ENCODE results near the gene MARK1.

The MARK1 gene

GRCh38 chr1:220703305-220703704 lies 175.4 kb downstream of the MARK1 start:
- DNase-seq (ENCODE audit: extremely low spot score, insufficient read length, low read depth) = no peak
- FAIRE-seq = no peak

DNA sequence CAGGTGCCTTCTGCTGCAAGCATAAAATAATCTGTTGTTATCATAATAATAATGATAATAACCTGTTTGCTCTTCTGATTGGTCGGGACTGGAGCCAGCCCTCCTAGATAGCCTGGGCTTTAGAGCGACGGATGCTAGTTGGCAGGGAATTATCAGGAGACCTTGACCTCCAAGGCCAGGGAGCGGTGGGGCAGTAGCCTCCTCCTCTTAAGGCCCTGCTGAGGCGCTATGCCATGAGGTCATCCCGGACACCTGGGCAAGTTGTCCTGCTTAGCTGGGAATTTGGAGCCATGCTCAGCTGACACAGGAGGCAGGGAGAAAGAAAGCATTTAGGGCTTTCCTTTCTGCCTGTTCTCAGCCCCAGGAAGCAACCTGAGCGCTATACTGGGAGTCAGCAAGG lies 177.8 kb downstream of the MARK1 start:
- FAIRE-seq = no peak

GRCh38 chr1:220706480-220706879 lies 178.5 kb downstream of the MARK1 start:
- no peak for FAIRE-seq

More for the DNA sequence above, 177.8 kb downstream of the MARK1 start:
- DNase-seq (ENCODE audit: extremely low spot score, insufficient read length, low read depth) = no peak

DNA sequence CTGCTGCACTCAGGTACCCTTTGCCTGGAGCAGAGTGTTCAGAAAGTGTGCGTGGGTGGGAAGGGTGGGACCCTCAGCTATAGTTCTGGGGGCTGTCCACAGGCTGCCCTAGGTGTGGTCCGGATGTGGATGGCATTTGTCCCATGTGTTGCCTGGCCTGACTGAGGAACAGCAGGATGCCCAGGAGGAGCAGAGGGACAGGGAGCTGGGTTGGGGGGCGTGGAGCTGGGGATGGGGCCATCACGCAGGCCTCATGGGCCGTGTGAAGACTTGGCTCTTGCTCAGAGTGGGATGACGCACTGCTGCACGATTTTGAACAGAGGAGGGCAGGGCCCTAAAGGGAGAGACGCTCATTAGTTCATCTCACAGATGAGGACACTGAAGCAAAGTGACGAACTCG lies 179.2 kb downstream of the MARK1 start:
- no peak for DNase-seq (ENCODE audit: extremely low spot score, insufficient read length, low read depth)
- no peak for FAIRE-seq

More at GRCh38 chr1:220706480-220706879, 178.5 kb downstream of the MARK1 start:
- DNase-seq (ENCODE audit: extremely low spot score, insufficient read length, low read depth) = no peak

DNA sequence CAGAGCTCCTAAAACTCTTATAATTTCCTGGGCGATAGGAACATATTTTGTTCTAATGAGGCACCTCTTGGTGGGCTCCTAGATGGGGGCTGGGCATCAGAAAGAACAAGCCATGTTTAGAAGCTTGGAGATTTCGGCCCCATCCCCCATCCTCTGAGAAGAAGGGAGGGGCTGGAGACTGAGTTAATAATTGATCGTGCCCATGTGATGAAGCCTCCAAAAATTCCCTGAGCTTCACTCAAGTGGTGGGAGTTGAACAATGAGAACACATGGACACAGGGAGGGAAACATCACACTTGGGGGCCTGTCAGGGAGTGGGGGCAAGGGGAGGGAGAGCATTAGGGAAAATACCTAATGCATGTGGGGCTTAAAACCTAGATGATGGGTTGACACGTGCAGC lies 180.3 kb downstream of the MARK1 start:
- no peak for FAIRE-seq

GRCh38 chr1:220708936-220709801 lies 181.2 kb downstream of the MARK1 start:
- FAIRE-seq (peak; percentile 36), DNase-seq (ENCODE audit: extremely low spot score, insufficient read length, low read depth) (no peak)

More for the DNA sequence above, 180.3 kb downstream of the MARK1 start:
- DNase-seq (ENCODE audit: extremely low spot score, insufficient read length, low read depth) = no peak

GRCh38 chr1:220710333-220710732 lies 182.4 kb downstream of the MARK1 start:
- no peak for FAIRE-seq
- no peak for DNase-seq (ENCODE audit: extremely low spot score, insufficient read length, low read depth)

GRCh38 chr1:220711056-220711809 lies 183.3 kb downstream of the MARK1 start:
- FAIRE-seq (peak; percentile 62), DNase-seq (ENCODE audit: extremely low spot score, insufficient read length, low read depth) (no peak)

All from GM18507 (cell line).